Trophoblast cell (in vitro differentiated cells and primary cell): Measurements from ENCODE around the gene DNAJC5G.

Experiments
- DNase-seq, 2 donors: peaks; one replicate each; pipeline ENCODE4 v3.0.0-alpha.2; 2016
- H2AFZ ChIP-seq: 2 replicates; pipeline ENCODE4 v1.6.1; 2013; ENCODE audit warnings: low read length, moderate library complexity, mild to moderate bottlenecking; ENCODE audit not compliant: insufficient read depth, poor library complexity
- H2AK5ac ChIP-seq: 2 replicates; pipeline ENCODE4 v1.6.1; 2013; ENCODE audit warnings: mild to moderate bottlenecking, low read length
- H2BK120ac ChIP-seq: 2 replicates; pipeline ENCODE4 v1.6.1; 2013; ENCODE audit warnings: low read length, mild to moderate bottlenecking, moderate library complexity; ENCODE audit not compliant: insufficient read depth, poor library complexity
- H2BK12ac ChIP-seq: 2 replicates; pipeline ENCODE4 v1.6.1; 2013; ENCODE audit warnings: mild to moderate bottlenecking, low read length, moderate library complexity
- H2BK5ac ChIP-seq: 2 replicates; pipeline ENCODE4 v1.6.1; 2013; ENCODE audit warnings: low read length, low read depth, moderate library complexity, mild to moderate bottlenecking; ENCODE audit not compliant: poor library complexity
- H3K14ac ChIP-seq: 2 replicates; pipeline ENCODE4 v1.6.1; 2013; ENCODE audit warnings: mild to moderate bottlenecking, low read length
- H3K18ac ChIP-seq: 2 replicates; pipeline ENCODE4 v1.6.1; 2013; ENCODE audit warnings: mild to moderate bottlenecking, low read length
- H3K23ac ChIP-seq: 2 replicates; pipeline ENCODE4 v1.6.1; 2013; ENCODE audit warnings: low read length
- H3K27ac ChIP-seq: 2 replicates; pipeline ENCODE4 v1.5.1; 2013; ENCODE audit warnings: low read depth, mild to moderate bottlenecking, inconsistent platforms, low read length, moderate library complexity
- H3K27me3 ChIP-seq: 2 replicates; pipeline ENCODE4 v1.6.1; 2013; ENCODE audit warnings: inconsistent platforms, mild to moderate bottlenecking, low read length, moderate library complexity; ENCODE audit not compliant: insufficient read depth
- H3K36me3 ChIP-seq, 2 experiments: 1 replicate in 1 of 2; 2 replicates in 1 of 2; pipeline ENCODE4 v1.6.1; 2013; ENCODE audit warnings: low read length in 2 of 2, mild to moderate bottlenecking in 2 of 2, moderate library complexity in 1 of 2; ENCODE audit not compliant: insufficient read depth in 2 of 2, control insufficient read depth in 1 of 2
- H3K4ac ChIP-seq: 2 replicates; pipeline ENCODE4 v1.6.1; 2013; ENCODE audit warnings: low read depth, mild to moderate bottlenecking, low read length, moderate library complexity
- H3K4me1 ChIP-seq, 2 experiments: 1 replicate in 1 of 2; 2 replicates in 1 of 2; pipeline ENCODE4 v1.6.1; 2013; ENCODE audit warnings: low read length in 2 of 2, mild to moderate bottlenecking in 2 of 2, moderate library complexity in 1 of 2; ENCODE audit not compliant: insufficient read depth in 2 of 2, control insufficient read depth in 1 of 2
- H3K4me2 ChIP-seq: 2 replicates; pipeline ENCODE4 v1.6.1; 2013; ENCODE audit warnings: inconsistent platforms, mild to moderate bottlenecking, low read length, moderate library complexity
- H3K4me3 ChIP-seq: 2 replicates; pipeline ENCODE4 v1.5.1; 2013; ENCODE audit warnings: mild to moderate bottlenecking, low read depth, low read length, inconsistent platforms
- H3K79me1 ChIP-seq: one replicate; pipeline ENCODE4 v1.6.1; 2013; ENCODE audit warnings: low read length
- H3K79me2 ChIP-seq: 2 replicates; pipeline ENCODE4 v1.6.1; 2013; ENCODE audit warnings: low read length, mild to moderate bottlenecking; ENCODE audit not compliant: control insufficient read depth, insufficient read depth, poor library complexity
- H3K9ac ChIP-seq: 2 replicates; pipeline ENCODE4 v1.6.1; 2013; ENCODE audit warnings: mild to moderate bottlenecking, low read length
- H3K9me3 ChIP-seq: 2 replicates; pipeline ENCODE4 v1.6.1; 2013; ENCODE audit warnings: low read depth, mild to moderate bottlenecking, control low read depth, inconsistent platforms, low read length; ENCODE audit not compliant: insufficient read depth
- H4K12ac ChIP-seq: 2 replicates; pipeline ENCODE4 v1.6.1; 2013; ENCODE audit warnings: low read depth, mild to moderate bottlenecking, low read length, moderate library complexity
- H4K8ac ChIP-seq: 2 replicates; pipeline ENCODE4 v1.6.1; 2013; ENCODE audit warnings: low read depth, mild to moderate bottlenecking, low read length, moderate library complexity
- H4K91ac ChIP-seq: one replicate; pipeline ENCODE4 v1.6.1; 2013; ENCODE audit warnings: low read depth, mild to moderate bottlenecking, low read length, moderate library complexity
- WGBS: extraction: QIAGEN DNeasy Blood & Tissue Kit; methylation state at CpG from one replicate; pipeline ENCODE4 v1.1.7; 2013; ENCODE audit warnings: missing lambda C conversion rate; ENCODE audit not compliant: insufficient read length, insufficient coverage; ENCODE audit errors: extremely low coverage; 5-methylcytosine and 5-hydroxymethylcytosine counted together

The DNAJC5G gene

GRCh38 chr2:27238976-27239375 is 36.3 kb upstream of the DNAJC5G start:
- no peak overlapping the region for H3K18ac ChIP-seq
- no peak overlapping the region for H3K4me2 ChIP-seq
- no peak overlapping the region for H3K27ac ChIP-seq
- H3K9ac ChIP-seq = no peak overlapping the region
- H2BK12ac ChIP-seq = no peak overlapping the region
- no CpG with 5 or more reads among the region's 8 CpGs for WGBS
- peaks cover 9% of the 10 kb centered on the region for H3K9me3 ChIP-seq
- H2BK120ac ChIP-seq = no peak overlapping the region
- no peaks in the 10 kb centered on the region for H3K27me3 ChIP-seq
- no peaks in the 10 kb centered on the region for H3K79me1 ChIP-seq
- no peak overlapping the region for H2AFZ ChIP-seq
- no peak overlapping the region for H2AK5ac ChIP-seq
- no peak overlapping the region for H3K4ac ChIP-seq
- H3K14ac ChIP-seq = no peak overlapping the region
- H3K23ac ChIP-seq = no peak overlapping the region
- no peak overlapping the region for H3K4me3 ChIP-seq
- H3K4me1 ChIP-seq = no peaks in the 10 kb centered on the region
- peaks cover 94% of the 10 kb centered on the region in 2 experiments for H3K36me3 ChIP-seq
- no peak overlapping the region for H4K91ac ChIP-seq
- H4K12ac ChIP-seq = no peak overlapping the region
- no peak overlapping the region for H2BK5ac ChIP-seq
- no peak for DNase-seq
- no peaks in the 10 kb centered on the region for H3K79me2 ChIP-seq
- H4K8ac ChIP-seq = no peak overlapping the region

DNA sequence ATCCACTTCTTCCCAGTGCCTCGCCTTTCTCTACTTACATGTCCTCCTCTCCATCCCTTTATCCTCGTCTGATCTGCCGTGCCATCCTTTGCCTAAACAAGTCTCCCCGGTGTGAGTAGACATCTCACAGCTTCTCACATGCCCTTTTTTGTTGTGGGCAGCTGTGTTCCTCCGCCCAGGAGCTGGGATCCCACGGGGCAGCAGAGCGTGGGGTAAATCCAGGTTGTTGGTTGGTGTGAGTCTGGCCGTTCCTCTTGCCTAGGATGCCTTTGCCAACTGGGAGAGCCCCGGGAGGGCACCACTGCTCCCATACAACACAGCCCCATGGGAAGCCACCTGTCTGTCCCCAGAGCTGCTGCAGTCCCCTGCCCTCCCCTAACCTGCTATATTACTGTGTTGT is 34.8 kb upstream of the DNAJC5G start:
- WGBS = no CpG with 5 or more reads among the region's 9 CpGs
- Histone ChIP-seq H3K4me2 (no peak overlapping the region), H2BK120ac (no peak overlapping the region), H3K27me3 (no peaks in the 10 kb centered on the region), H3K9ac (no peak overlapping the region), H2BK5ac (no peak overlapping the region), H3K36me3 (peaks cover 85 to 92% of the 10 kb centered on the region in 2 experiments), H4K12ac (no peak overlapping the region), H4K8ac (no peak overlapping the region), H3K4me3 (no peak overlapping the region), H3K27ac (no peak overlapping the region), H3K79me2 (no peaks in the 10 kb centered on the region), H2AFZ (no peak overlapping the region), H3K14ac (no peak overlapping the region), H3K9me3 (peaks cover 9% of the 10 kb centered on the region), H3K4ac (no peak overlapping the region), H3K23ac (no peak overlapping the region), H2BK12ac (no peak overlapping the region), H4K91ac (no peak overlapping the region), H2AK5ac (no peak overlapping the region), H3K79me1 (no peaks in the 10 kb centered on the region), H3K4me1 (no peaks in the 10 kb centered on the region), H3K18ac (no peak overlapping the region)
- DNase-seq = no peak

GRCh38 chr2:27241761-27242613 is 33.2 kb upstream of the DNAJC5G start:
- Histone ChIP-seq H4K91ac (no peak overlapping the region), H4K12ac (no peak overlapping the region), H3K9ac (no peak overlapping the region), H3K4me2 (no peak overlapping the region), H4K8ac (no peak overlapping the region), H3K36me3 (peaks cover 72 to 79% of the 10 kb centered on the region in 2 experiments), H2BK5ac (no peak overlapping the region), H2BK12ac (no peak overlapping the region), H2AFZ (no peak overlapping the region), H3K18ac (no peak overlapping the region), H3K79me2 (no peaks in the 10 kb centered on the region), H3K4ac (no peak overlapping the region), H2BK120ac (no peak overlapping the region), H3K23ac (no peak overlapping the region), H3K4me1 (no peaks in the 10 kb centered on the region), H3K79me1 (no peaks in the 10 kb centered on the region), H3K9me3 (peaks cover 7% of the 10 kb centered on the region), H2AK5ac (no peak overlapping the region), H3K4me3 (no peak overlapping the region), H3K27ac (no peak overlapping the region), H3K14ac (no peak overlapping the region), H3K27me3 (no peaks in the 10 kb centered on the region)
- WGBS = no CpG with 5 or more reads among the region's 24 CpGs
- DNase-seq = no peak

DNA sequence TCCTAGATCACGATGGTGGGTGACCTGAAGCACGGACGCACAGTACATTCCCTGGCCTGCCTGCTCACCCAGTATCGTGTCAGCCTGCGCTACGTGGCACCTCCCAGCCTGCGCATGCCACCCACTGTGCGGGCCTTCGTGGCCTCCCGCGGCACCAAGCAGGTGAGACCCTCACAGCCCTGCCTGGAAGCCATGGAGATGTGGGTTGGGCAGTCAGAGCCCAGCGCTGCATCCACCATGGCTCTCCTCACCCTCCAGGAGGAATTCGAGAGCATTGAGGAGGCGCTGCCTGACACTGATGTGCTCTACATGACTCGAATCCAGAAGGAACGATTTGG is 32.6 kb upstream of the DNAJC5G start:
- WGBS = no CpG with 5 or more reads among the region's 16 CpGs
- Histone ChIP-seq H3K9me3 (peaks cover 5% of the 10 kb centered on the region), H2AK5ac (no peak overlapping the region), H2BK12ac (no peak overlapping the region), H3K79me1 (no peaks in the 10 kb centered on the region), H3K27ac (no peak overlapping the region), H3K9ac (no peak overlapping the region), H3K4me2 (no peak overlapping the region), H4K8ac (no peak overlapping the region), H4K12ac (no peak overlapping the region), H3K79me2 (no peaks in the 10 kb centered on the region), H4K91ac (no peak overlapping the region), H2BK120ac (no peak overlapping the region), H3K23ac (no peak overlapping the region), H3K27me3 (no peaks in the 10 kb centered on the region), H3K14ac (no peak overlapping the region), H2BK5ac (no peak overlapping the region), H3K18ac (no peak overlapping the region), H3K4ac (no peak overlapping the region), H3K4me3 (peak overlapping the region; percentile 5), H3K4me1 (no peaks in the 10 kb centered on the region), H2AFZ (no peak overlapping the region), H3K36me3 (peaks cover 67 to 73% of the 10 kb centered on the region in 2 experiments)
- DNase-seq = no peak
